Activated CD8-positive, alpha-beta memory T cell treated with anti-CD3 and anti-CD28 coated beads, Interleukin-2, amount 50 U/mL, for 48 hours (primary cell): ENCODE results near the gene SYT5.
A peak's percentile ranks its signal among the peaks of the same experiment; 100 is the strongest.
"Not testable (repeated sequence)": the region's sequence is repeated elsewhere in the genome, so short reads cannot be mapped to it uniquely, and the experiment has no call there.

Experiments
- DNase-seq: peaks from one replicate; pipeline ENCODE4 v3.0.0-alpha.2; 2020

The SYT5 gene

DNA sequence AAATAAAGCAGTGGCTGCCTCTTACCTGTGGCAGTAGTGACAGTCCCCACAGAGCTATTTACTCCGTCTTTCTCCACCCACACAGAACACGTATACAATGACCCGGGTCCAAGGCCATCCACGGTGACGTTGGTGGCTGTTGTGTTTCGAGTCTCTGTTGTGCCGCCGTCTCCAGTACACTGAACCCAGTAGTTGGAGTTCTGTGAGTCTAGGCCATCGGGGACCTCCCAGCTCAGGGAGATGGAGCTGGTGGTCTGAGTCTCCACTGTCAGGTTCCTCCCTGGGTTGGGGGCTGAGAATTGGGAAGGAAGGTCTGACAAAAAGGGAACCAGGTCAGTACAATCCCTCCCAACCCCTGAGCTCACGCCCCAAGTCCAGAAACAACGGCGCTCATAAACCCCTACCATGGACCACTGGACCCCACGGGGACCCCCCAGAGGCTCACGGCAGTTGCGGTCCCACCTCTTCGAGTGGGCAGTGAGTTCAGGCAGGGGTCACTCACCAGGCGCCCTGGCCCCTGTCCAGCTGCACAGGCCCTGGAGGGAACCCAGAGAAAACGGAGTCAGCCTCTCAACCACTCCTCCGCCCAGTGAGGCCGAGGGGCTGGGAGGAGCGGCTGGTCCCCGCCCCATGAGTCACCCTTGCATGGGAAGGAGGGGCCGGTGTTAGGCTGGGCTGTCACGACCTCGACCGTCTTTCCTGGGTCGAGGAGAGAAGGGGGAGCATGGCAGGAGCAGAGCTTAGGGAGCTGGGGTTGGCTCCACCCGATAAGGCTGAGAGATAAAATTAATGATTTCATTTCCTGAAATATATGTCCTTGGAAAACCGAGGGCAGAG is 26.8 kb upstream of the SYT5 start:
- peak; percentile 77 for DNase-seq

DNA sequence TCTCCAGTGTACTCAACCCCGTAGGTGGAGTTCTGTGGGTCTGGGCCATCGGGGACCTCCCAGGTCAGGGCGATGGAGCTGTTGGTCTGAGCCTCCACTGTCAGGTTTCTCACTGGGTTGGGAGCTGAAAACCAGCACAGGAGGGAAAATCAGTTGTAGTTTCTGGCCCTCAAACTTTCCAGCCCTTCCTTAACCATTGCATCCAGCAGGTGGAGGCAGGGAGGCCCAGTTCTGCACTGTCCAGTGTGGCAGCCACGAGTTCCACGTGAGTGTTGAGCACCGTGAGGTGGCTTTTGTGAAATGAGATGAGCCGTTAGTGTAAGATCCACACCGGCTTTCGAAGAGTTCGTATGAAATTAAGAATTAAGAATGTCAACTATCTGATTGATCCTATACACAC is 22.1 kb upstream of the SYT5 start:
- DNase-seq = not testable (repeated sequence)

DNA sequence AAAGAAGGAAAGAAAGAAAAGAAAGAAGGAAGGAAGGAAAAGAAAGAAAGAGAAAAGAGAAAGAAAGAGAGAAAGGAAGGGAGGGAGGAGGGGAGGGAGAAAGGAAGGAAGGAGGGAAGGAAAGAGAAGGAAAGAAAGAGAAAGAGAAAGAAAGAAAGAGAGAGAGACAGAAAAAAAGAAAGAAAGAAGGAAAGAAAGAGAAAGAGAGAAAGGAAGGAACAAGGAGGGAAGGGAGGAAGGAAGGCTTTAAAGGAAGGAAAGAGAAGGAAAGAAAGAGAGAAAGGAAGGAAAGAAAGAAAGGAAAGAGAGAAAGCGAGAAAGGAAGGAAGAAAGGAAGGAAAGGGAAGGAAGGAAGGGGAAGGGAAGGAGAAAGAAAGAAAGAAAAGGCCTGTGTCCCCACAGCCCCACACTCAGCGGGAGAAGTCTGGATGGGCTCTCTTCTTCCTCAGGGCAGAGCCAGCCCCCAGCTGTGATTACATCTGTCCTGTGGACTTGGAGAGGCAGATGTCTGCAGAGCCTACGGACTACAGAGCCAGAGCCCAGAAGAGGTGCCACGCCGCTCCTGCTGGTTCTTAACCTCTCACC is 19.6 kb upstream of the SYT5 start:
- DNase-seq = no peak

GRCh38 chr19:55198651-55199050 is 18.6 kb upstream of the SYT5 start:
- DNase-seq = no peak

- no peak for DNase-seq
These were observed 17.4 kb upstream of the SYT5 start for GRCh38 chr19:55197528-55197927.

DNA sequence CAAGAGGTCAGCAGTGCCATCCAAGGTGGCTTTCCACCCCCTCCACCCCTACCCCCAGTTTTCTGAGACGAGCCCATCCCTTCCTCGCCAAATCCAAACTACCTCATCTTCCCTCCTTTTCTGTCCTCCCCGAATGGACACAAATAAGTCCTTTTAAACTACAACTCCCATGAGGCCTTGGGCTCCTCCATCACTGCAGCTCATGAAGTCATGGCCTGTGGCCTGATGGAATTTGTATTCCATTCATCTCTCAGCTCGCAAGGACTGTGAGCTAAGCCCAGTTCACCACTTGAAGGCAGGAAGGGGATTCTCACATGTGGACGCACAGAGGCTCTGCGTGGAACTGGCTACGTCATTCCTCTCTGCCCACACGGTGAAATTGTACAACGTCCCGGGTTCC is 16.7 kb upstream of the SYT5 start:
- DNase-seq = no peak

- DNase-seq = no peak
These were observed 13.4 kb upstream of the SYT5 start for GRCh38 chr19:55193481-55193880.

GRCh38 chr19:55189403-55189835 is 9.3 kb upstream of the SYT5 start:
- DNase-seq = no peak

DNA sequence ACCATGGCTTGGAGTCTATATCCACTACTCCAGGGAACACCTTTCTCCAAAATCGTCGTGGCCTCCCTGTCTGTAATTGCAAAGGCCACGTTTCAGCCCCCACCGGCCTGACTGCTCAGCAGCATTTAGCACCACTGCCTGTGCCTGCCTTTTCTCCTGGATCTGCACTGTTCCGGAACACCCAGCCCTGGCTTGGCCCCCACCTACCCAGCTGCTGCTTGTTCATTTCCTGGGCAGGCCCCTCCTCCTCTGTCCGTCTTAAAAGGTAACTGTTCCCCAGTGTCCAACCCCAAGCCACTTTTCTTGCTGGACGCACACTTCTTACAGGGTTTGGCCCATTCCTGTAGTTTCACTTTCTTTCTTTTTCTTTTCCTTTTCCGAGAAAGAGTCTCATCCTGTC is 8.5 kb upstream of the SYT5 start:
- DNase-seq = no peak

GRCh38 chr19:55186080-55186479 is 6.0 kb upstream of the SYT5 start:
- DNase-seq = no peak

GRCh38 chr19:55181740-55182139 is 1.7 kb upstream of the SYT5 start:
- DNase-seq = no peak

DNA sequence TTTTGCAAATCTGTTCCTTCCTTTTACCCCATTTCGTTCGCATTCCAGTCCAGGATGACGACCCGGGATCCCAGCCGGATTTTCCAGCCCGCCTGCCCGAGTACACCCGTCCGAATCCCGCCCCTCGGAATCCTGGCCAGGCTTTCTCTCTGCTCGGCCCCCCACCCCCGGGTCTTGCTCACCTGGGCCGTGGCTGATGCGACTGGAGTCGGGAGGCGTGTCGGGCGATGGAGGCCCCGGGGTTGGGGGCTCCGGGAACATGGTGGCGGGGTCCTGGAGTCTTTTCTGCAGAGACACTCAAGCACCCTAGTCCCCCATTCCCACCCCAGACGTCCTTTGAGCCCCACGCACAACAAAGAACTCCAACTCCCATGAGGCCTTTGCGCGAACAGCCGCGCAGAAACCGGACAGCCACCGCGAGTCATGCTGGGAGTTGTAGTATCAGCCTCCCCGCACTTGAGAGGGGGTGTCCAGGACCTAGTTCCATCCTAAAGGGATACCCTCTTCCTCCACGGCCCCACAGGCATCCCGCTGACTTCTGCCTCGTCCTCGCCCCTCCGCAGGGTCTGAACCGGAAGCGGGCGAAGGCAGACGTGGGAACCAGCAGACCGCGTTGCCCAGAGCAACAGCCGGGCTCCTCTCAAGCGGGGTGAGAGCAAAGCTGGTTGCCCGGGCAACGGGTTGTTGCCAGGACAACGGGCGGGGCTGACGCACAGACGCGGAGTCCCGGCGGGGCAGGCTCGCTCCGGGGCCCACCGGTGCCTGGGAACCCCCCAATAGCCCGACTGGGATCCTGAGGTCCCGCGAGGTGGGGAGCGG is 1.1 kb downstream of the SYT5 start:
- peak; percentile 95 for DNase-seq

- DNase-seq = no peak
These were observed 4.0 kb downstream of the SYT5 start for GRCh38 chr19:55176076-55176475.

GRCh38 chr19:55175117-55175867 is 4.8 kb downstream of the SYT5 start:
- no peak for DNase-seq

GRCh38 chr19:55174425-55175116 is 5.5 kb downstream of the SYT5 start:
- DNase-seq = no peak

DNA sequence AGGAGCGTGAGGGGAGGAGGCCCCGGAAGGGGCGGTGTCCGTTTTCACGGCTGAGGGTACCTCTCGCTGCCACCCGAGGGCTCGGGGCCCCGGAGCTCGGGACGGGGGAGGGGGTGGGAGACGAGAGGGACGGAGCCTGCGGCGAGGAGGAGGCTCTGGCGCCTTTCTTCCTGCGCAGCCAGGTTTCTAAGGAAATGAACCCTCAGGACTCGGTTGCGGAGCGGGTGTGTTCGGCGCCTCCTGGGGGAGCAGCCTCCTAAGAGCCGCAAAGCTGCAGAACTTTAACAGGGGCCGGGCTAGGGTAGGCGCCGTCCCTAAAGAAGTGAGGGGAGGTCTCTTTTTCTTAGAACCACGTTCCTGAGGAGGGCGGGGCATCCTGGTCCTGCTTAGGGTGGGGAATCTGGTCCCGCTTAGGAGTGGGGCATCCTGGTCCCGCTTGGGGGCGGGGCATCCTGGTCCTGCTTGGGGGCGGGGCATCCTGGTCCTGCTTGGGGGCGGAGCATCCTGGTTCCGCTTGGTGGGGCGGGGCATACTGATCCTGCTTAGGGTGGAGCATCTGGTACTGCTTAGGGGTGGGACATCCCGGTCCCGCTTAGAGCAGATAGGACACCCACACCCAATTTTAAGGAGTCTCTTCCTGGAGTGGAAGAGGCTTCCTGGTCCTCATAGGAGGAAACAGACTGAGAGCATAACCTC is 6.2 kb downstream of the SYT5 start:
- peak; percentile 78 for DNase-seq

GRCh38 chr19:55173186-55173713 is 6.8 kb downstream of the SYT5 start:
- DNase-seq = no peak

DNA sequence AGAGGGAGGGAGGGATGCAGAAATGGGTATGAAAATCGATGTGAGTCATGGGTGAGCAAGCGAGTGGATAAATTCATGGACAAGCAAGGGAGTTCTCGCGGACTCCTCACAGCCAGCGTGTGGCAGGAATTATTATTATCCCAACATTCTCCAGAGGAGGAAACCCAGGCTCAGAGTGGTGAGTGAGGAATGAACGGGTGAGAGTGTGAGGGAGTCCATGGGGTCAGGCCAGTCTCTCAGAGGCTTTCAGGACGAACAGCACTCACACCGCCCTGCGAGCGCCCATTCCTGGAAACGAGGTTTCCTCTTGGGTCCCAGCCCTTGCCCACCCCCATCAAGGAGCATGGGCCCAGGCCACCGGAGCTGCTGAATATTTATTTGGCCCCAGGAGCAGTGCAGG is 7.3 kb downstream of the SYT5 start:
- DNase-seq = no peak

DNA sequence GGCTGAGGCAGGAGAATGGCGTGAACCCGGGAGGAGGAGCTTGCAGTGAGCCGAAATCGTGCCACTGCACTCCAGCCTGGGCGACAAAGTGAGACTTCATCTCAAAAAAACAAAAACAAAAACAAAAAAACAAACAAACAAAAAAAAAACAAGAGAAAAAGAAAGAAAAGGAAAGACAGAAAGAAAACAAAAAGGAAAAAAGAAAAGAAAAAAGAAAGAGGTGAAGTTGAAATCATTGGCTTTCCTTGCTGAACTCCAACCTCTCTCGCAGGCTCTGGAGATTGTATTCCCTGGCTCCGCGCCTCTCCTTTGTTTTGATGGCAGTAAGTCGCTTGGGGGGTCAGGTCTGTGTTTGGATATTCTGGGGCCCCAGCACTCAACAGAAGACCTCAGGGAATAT is 7.8 kb downstream of the SYT5 start:
- DNase-seq = not testable (repeated sequence)

DNA sequence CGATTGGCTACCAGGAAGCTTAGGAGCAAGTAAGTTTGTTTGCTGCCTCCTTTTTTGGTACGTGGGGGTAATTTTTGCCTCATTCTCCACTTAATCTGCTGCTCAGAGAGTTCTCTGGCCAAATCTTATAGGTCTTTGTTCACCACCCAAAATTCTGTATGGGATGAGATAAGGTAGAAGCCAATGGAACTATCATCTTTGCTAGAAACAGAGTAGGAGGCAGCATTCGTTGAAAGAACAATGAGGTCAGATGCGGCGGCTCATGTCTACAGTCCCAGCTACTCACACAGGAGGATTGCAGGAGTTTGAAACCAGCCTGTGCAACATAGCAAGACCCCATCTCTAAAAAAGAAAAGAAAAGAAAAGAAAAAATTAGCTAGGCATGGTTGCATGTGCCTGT is 8.6 kb downstream of the SYT5 start:
- DNase-seq = no peak

DNA sequence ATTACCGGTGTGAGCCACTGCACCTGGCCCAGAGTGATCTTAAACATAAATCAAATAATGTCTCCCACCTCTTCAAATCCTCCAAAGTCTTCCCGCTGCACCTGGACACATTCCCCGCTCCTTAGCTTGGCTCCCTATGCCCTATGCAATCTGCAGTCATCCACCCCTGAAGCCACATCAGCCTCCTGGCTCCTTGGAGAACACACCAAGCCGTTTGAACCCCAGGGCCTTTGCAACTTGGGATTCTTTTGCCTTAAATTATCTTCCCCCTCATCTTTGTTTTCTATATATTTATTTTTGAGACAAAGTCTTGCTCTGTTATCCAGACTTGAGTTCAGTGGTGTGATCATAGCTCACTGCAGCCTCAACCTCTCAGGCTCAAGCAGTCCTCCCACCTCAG is 11.0 kb downstream of the SYT5 start:
- DNase-seq = no peak
